HPDE6-E6E7 (cell line): ENCODE results near the gene OR2AG1.
A peak's percentile ranks its signal among the peaks of the same experiment; 100 is the strongest.

Source experiments
- DNase-seq: peaks from one replicate; pipeline ENCODE4 v3.0.0; 2011; ENCODE audit warnings: missing footprints; ENCODE audit errors: extremely low spot score

Gene OR2AG1

DNA sequence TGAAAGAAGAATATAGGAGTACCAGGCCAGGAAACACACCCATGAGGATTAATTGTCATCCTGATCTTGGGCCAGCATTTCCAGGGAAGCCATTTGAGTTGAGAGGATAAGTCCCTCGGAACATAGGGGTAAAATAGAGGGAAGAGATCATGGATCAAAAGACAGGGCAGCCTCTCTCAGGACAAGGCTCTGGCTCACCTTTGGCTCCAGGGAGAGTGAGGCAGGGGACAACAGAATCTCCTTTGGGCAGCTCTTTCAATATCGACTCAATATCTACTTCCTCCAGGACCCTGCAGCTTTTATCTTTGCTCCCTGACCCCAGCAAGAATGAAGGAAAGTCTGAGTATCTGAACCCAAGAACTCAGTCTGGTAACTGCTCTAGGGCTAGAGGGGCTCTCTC is at the start of gene OR2AG1:
Gene OR2AG1, plus strand, starts transcription at position 301 of the 400 bp plus-strand sequence. CDS start 2,018 bp downstream, outside the sequence.
- no peak for DNase-seq

GRCh38 chr11:6733326-6734275 is 49.2 kb upstream of the OR2AG1 start:
- no peak for DNase-seq

DNA sequence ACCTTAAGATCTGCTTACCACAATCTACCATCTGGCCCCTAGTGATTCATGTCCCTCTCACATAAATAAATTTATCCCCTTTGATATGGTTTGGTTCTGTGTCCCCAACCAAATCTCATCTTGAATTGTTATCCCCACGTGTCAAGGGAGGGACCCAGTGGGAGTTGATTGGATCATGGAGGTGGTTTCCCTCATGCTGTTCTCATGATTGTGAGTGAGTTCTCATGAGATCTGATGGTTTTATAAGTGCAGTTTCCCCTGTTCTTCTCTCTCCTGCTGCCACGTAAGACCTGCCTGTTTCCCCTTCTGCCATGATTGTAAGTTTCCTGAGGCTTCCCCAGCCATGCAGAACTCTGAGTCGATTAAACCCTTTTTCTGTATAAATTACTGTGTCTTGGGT is 48.2 kb upstream of the OR2AG1 start:
- no peak for DNase-seq

GRCh38 chr11:6735306-6735705 is 47.5 kb upstream of the OR2AG1 start:
- no peak for DNase-seq

GRCh38 chr11:6736495-6737121 is 46.2 kb upstream of the OR2AG1 start:
- DNase-seq: no peak

GRCh38 chr11:6737872-6738466 is 44.9 kb upstream of the OR2AG1 start:
- DNase-seq: peak; percentile 32

GRCh38 chr11:6738590-6738989 is 44.2 kb upstream of the OR2AG1 start:
- DNase-seq: no peak

GRCh38 chr11:6742260-6742659 is 40.6 kb upstream of the OR2AG1 start:
- no peak for DNase-seq

DNA sequence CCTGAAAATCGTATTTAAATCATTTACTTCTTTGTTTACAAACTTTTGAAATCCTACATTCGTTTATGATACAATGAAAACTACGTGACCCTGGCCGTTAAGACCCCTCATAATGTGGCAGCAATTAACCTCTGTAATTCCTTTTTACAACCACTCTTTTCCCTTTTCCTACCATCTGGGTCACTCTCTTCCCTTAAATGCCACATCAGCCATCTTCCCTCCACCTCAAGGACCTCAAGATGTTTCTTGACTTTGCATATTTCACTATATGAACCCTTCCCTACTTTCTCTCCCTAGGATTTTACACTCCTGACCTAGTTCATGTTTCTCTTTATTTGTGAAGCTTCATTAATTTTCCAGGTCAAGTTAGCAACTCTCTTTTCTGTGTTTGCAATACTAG is 37.8 kb upstream of the OR2AG1 start:
- no peak for DNase-seq

DNA sequence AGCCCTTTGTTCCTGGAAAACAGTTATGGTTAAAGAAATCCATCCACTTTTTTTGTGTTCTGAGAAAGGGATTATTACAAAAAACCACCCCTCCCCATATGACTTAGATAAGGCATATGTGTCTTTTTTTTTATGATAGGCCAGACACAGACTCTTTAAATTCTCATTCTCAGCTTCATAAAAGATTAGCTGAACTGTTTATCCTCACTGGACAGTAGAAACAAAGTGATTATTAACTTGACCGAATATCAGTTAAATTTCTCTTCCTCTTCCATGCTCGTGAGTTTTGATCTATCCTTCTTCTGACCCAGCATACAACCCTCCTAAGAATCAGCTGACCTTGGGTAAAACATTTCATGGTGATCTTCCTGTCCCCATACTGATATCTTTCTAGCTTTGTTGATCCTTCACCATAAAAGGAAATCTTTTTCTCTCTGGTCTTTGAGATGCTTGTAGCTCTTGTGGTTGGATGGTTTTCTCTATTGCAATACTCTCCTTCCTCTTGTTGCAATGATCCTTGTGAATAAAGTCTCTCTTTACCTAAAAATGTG is 37.3 kb upstream of the OR2AG1 start:
- DNase-seq: no peak

GRCh38 chr11:6746086-6746618 is 36.7 kb upstream of the OR2AG1 start:
- no peak for DNase-seq

DNA sequence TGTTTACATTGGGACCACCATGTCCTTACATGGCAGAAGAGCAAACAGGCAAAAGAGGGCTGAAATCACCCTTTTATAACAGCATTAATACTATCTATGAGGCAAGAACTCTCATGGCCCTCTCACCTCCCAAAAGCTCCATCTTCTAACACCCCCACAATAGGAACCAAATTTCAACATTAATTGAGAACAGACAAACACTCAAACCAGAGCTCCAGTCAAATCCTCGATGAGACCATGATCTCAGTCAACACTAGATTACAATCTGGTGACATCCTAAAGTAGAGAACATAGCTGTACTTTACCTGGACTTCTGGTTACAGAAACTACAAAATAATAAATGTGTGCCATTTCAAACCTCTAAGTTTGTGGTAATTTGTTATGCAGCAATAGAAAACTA is 36.2 kb upstream of the OR2AG1 start:
- no peak for DNase-seq

DNA sequence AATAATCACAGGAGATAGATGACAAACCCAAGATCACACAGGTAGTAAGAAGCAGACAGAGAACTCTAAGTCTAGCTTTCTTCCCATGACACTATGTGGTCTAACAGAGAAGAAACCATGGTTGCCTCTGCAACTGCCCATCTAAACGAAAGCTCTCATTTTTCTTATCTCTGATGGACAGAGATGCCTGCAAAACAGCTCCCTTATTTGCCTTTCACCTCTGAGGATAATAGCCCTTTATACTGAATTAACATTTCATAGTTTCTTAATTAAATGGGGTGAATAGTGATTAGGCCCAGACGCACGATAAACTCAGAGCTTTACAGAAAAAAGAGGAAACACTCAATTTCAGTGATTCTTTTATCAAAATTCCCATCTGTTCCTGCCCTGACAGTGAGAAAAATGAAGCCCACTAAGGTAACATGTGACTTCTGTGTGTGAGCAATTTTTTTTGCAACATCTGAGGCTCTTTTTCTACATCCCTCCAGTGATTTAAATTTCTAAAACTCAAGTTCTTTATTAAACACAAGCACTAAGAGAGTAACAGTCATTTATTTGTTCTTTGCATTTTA is 35.6 kb upstream of the OR2AG1 start:
- DNase-seq: no peak

- peak; percentile 23 for DNase-seq
Measured at GRCh38 chr11:6755303-6755952, 27.4 kb upstream of the OR2AG1 start.

DNA sequence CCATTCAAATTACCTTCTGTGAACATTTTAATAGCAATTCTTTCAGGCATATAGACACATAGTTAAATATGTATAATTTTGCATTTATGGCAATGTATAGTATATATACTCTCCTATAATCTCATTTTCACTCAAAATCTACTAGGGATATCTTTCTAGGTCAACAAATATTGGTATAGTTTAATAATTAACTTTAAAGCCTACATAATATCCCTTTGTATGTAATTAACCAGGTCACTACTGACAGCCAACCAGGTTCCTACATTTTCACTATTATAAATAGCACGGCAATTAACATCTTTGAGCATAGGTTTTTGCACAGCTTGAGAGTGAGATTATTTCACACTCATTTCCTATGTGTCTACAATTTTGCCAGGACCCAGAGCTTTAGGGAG is 26.9 kb upstream of the OR2AG1 start:
- DNase-seq: no peak

DNA sequence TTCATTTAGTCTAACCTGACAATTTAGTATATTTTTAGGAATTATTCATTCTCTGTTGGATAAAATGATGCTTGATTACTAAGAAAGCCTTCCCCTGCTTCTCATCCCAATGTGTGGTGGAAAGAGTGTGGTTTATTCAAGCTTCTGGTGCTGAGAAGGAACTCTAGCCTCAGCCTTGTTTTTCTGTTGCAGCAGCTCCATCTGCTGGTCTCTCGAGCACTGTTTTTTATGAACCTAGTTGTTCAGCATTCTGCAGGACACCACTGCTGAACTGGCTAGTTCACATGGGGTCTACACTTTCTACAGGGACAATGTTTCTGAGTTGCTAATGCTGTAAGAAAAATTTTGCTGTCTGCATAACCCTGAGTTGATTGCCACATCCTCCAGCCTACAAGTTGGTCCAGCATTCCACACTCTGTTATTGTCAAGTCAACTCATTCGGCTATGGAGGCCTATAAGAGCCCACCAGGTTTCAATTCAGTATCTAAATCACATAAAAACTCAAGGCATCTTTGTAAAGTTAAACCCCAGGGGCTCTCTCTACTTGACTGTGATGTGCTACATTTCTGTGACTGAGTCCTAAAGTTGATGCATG is 25.4 kb upstream of the OR2AG1 start:
- peak; percentile 27 for DNase-seq

- DNase-seq: no peak
Measured at GRCh38 chr11:6771926-6772893, 10.6 kb upstream of the OR2AG1 start, which contains the start of gene OR2AG2. TSS of gene OR2AG2 (minus strand) at chr11:6771976. CDS start at chr11:6768957, 3,019 bp downstream.

DNA sequence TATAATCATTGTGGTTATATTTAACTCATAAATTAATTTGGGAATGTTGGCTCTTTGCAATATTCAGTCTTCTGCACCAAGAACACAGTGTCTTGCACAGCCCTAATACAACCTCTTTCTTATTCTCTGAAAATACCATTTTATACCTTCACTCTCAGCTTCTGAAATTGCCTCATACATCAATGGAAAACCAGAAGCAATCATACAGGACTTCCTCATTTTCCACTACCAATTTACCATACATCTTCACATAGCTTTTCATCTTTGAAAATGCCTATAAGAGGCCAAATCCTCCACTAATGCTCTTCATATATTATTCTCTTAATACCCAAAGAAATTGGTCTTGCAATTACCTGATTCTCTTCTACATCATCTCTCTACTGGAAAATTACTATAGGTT is 4.3 kb upstream of the OR2AG1 start:
- no peak for DNase-seq

DNA sequence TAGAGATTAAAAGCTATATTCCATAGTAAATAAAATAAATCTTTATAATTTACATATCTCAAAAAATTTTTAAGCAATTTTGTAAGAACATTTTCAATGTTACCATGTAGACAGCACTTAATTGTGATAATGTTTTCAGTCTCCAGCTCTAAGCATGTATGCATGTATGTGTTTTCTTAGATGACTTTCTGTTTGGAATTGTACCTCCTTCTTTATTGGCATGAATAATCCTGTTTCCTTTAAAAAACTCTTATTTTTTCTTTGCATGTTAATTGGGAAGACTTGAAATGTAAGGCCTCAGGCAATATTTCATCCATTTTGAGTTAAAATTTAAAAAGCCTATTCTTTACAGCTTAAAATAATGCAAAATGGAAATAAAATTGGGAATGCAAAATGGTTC is 2.0 kb upstream of the OR2AG1 start:
- no peak for DNase-seq

DNA sequence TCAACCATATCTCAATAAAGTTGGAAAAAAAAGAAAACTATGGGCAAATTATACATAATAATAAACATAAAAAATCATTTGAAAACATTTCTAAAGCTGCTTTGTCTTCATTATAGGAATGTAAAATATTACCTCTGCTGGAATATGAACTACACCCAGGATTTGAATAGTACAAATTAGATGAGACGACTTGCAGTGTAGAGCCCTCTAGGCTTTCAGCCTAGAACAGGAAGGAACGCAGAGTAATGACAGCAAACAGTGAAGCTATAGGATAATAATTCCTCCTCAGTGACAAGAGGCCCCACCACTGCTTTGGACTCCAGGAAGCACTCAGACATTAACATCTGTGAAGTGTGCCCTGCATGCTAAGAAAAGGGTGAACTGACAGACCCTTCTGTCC is 7.7 kb downstream of the OR2AG1 start:
- no peak for DNase-seq
